Measurements from ENCODE around the gene CLPTM1. TPM values are rescaled to one million over a fixed set of nuclear protein-coding genes. Genes with fewer than 3 reads are reported as not detected.

Gene CLPTM1
- total and polyA plus RNA-seq, 2 of the 8 experiments (the other 6 are each of a cell fraction or from before 2014, with no cell fraction given), result 84.8 to 108 TPM

DNA sequence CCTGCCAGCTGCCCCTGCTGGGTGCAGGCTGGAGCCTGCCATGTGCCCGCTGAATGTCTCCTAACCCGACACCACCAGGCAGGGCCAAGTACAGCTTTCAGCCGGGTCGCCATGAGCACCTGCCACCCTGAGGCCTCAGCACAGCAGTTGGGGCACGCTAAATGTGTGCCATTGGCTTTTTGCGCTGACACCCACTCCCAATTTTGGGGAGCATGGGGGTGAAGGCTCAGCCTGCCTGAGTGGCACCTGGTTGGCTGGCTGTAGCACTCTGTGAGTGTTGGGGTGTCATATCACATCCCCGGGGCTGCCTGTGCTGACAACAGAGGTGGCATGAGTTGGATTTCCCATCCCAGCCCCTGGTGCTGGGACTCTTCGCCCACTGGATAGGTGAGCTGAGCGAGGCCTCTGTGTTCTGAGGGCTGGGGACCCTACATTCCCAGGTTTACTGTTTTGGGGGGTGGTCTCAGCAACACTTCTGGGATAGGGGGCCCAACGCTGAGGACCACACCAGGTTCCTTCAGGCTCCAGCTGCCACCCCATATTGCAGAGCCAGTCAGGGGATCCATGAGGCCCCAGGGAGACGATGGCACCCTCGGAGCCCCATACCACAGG is 38.9 kb downstream of the CLPTM1 start:
- Histone ChIP-seq H3K23ac (ENCODE audit: insufficient read length) (no peak overlapping the region), H2BK5ac (ENCODE audit: low read depth, low read length) (no peak overlapping the region), H4K91ac (replicated peaks; ENCODE audit: insufficient read length, low read length) (no peak overlapping the region), H2AFZ (ENCODE audit: low read length) (no peak overlapping the region), H3K27ac (ENCODE audit: low read depth, low read length) (no peak overlapping the region), H3K9me3 (ENCODE audit: insufficient read depth in 2 of 2, low read depth in 1 of 2, low read length in 1 of 2) (no peaks in the 10 kb centered on the region), H2AK5ac (ENCODE audit: low read depth, low read length) (no peak overlapping the region), H2BK20ac (ENCODE audit: low read length) (no peak overlapping the region), H3K79me1 (ENCODE audit: low read depth, low read length) (no peaks in the 10 kb centered on the region; the same call in 1 of the 2 replicates), H2BK12ac (ENCODE audit: low read depth, low read length) (no peak overlapping the region), H2BK15ac (ENCODE audit: low read length) (no peak overlapping the region), H4K20me1 (replicated peaks in 1 of 2; ENCODE audit: control insufficient read depth in 1 of 2, insufficient read depth in 2 of 2, low read length in 2 of 2) (peaks cover 0 to 7% of the 10 kb centered on the region in 2 experiments), H3K79me2 (ENCODE audit: control insufficient read depth in 1 of 2, insufficient read depth in 2 of 2, low read length in 2 of 2) (no peaks in the 10 kb centered on the region), H3K9ac (replicated peaks in 1 of 4; ENCODE audit: extremely low read depth in 1 of 4, low read depth in 3 of 4, low read length in 3 of 4) (no peak overlapping the region), H3K4me2 (ENCODE audit: insufficient read depth in 1 of 2, low read depth in 2 of 2, low read length in 2 of 2) (no peak overlapping the region), H3K36me3 (ENCODE audit: control insufficient read depth in 2 of 4, insufficient read depth in 4 of 4, low read length in 3 of 4) (peaks cover 0 to 22% (median 2%) of the 10 kb centered on the region in 4 experiments; a peak in 4 of 8 replicates), H3K4me1 (replicated peaks in 1 of 4; ENCODE audit: control insufficient read depth in 3 of 4, insufficient read depth in 4 of 4, low read length in 3 of 4) (no peaks in the 10 kb centered on the region), H3K27me3 (replicated peaks in 1 of 4; ENCODE audit: control insufficient read depth in 3 of 4, extremely low read depth in 1 of 4, insufficient read depth in 3 of 4, low read length in 3 of 4) (no peaks in the 10 kb centered on the region), H3K18ac (ENCODE audit: extremely low read depth, low read length) (no peak overlapping the region), H3K14ac (ENCODE audit: insufficient read length) (no peak overlapping the region), H3K4ac (replicated peaks; ENCODE audit: insufficient read length, low read depth, low read length) (no peak overlapping the region), H3K56ac (replicated peaks; ENCODE audit: insufficient read length, low read depth, low read length) (no peak overlapping the region), H2BK120ac (replicated peaks; ENCODE audit: low read depth, low read length) (no peak overlapping the region), H4K8ac (ENCODE audit: extremely low read depth, insufficient read depth, low read length) (no peak overlapping the region; the same call in 1 of the 2 replicates), H3K4me3 (ENCODE audit: extremely low read depth in 1 of 4, insufficient read depth in 2 of 4, low read depth in 3 of 4, low read length in 4 of 4) (no peak overlapping the region), H3K23me2 (ENCODE audit: low read depth, low read length) (no peaks in the 10 kb centered on the region), H4K5ac (ENCODE audit: insufficient read length, low read depth, low read length) (no peak overlapping the region)
- no peak for TF ChIP-seq KDM5A (IDR thresholded peaks at IDR 0.05; ENCODE audit: low read length)
- TF ChIP-seq, protein P1, sequence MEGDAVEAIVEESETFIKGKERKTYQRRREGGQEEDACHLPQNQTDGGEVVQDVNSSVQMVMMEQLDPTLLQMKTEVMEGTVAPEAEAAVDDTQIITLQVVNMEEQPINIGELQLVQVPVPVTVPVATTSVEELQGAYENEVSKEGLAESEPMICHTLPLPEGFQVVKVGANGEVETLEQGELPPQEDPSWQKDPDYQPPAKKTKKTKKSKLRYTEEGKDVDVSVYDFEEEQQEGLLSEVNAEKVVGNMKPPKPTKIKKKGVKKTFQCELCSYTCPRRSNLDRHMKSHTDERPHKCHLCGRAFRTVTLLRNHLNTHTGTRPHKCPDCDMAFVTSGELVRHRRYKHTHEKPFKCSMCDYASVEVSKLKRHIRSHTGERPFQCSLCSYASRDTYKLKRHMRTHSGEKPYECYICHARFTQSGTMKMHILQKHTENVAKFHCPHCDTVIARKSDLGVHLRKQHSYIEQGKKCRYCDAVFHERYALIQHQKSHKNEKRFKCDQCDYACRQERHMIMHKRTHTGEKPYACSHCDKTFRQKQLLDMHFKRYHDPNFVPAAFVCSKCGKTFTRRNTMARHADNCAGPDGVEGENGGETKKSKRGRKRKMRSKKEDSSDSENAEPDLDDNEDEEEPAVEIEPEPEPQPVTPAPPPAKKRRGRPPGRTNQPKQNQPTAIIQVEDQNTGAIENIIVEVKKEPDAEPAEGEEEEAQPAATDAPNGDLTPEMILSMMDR (IDR thresholded peaks at IDR 0.05; ENCODE audit: control extremely low read depth in 1 of 3, insufficient read depth in 1 of 3, low read depth in 1 of 3, low read length in 3 of 3), result no peak
- no peak for TF ChIP-seq CTBP2 (IDR thresholded peaks at IDR 0.05; ENCODE audit: borderline replicate concordance, insufficient read depth, insufficient read length, low read length)
- TF ChIP-seq KDM1A (IDR thresholded peaks at IDR 0.05; ENCODE audit: borderline replicate concordance, low read length), result no peak
- TF ChIP-seq TBP (IDR thresholded peaks at IDR 0.05; ENCODE audit: low read depth, low read length), result no peak
- CTCF ChIA-PET (ENCODE audit: partially characterized antibody), result interaction anchor here (3.3 kb wide), 1 partner anchor 65 kb away, joined by 11 read pairs; no protein-coding TSS in a partner anchor
- DNase-seq (ENCODE audit: low read depth in 1 of 2, low spot score in 2 of 2), result no peak
- POLR2A ChIA-PET (ENCODE audit: partially characterized antibody), result interaction anchor here (0.7 to 1.8 kb wide), 5 partner anchors 13 to 104 kb away, joined by 3 to 4 read pairs (median 3); no protein-coding TSS in a partner anchor
- FAIRE-seq, result no peak
- 88% methylated on average over 12 of the region's 12 CpGs; no CpG with 5 or more reads in 1 of the 2 experiments for WGBS, 2 experiments (ENCODE audit: extremely low coverage in 1 of 2, insufficient coverage in 1 of 2, insufficient read length in 1 of 2, insufficient replicate concordance in 2 of 2, low coverage in 1 of 2, low lambda C conversion rate in 2 of 2, missing lambda C conversion rate in 1 of 2)
